Kidney tubule cell (primary cell): Measurements from ENCODE around the gene PKNOX2.

ENCODE experiments used
- DNase-seq: peaks from one replicate; pipeline ENCODE4 v3.0.0-alpha.2; 2018; ENCODE audit warnings: low spot score

PKNOX2 gene

DNA sequence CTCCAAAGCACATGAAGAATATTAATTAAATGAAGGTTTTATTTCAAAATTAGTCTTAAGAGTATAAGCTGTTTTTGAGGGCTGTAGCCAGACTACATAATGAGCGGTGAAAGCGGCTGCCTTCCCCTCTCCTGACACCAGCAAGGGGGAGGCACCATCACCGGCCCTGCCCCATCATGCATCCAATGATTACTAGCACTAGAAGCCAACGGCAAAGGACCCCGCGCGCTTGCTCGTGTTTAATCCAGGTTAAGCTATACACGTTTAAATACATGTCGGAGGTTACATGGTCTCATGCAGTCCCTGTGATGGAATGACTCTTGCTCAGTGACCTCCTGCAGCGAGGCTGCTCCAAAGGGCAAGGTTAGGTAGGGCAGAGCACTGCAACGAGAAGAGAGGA is 281.2 kb downstream of the PKNOX2 start:
- no peak for DNase-seq

DNA sequence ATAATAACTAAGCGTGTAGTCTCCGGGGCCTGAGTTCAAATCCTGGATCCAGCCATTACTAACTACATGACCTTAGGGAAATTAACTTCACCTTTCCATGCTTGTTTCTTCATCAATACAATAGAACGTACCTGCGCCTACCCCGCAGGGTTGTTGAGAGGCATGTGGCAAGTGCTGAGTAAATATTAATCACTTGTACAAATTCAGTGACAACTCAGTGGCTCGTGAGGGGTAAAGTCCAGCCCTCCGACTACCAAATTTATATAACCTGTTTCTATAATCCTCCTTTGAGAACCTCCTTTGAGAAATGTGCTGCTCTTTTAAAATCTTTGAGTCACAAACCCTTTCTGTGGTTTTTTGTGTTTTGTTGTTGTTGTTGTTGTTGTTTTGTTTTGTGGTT is 281.7 kb downstream of the PKNOX2 start:
- DNase-seq: no peak

DNA sequence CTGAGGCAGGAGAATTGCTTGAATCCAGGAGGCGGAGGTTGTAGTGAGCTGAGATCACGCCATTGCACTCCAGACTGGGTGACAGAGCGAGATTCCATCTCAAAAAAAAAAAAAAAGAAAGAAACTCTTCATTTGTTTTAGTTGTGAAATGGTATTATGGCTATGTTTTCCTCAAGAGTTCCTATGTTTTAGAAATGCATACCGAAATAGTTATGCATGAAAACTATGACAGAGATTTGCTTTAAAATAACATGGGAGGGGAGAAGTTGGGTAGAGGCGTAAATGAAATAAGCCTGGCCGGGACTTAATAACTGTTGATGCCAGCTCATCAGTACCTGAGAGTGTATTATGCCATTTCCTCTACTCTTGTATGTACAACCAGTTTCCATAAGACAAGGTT is 283.2 kb downstream of the PKNOX2 start:
- DNase-seq: no peak

DNA sequence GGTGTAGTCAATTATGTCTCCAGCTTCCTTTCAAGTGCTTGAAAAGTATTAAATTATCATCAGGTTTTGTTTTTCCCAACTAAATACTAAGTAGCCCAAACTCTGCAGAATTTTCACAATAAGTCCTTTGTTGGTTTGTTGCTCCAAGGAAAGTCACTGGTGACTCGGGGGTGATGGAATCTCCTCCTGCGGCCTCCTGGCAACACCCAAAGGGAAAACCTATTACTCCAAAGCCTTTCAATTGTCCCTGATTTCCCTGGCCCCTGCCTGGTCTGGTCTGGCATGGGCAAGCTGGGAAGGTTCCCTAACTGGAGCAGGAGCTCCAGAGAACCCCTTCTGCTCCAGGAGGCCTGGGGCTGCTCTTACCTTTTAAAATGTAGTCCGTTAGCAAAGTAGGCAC is 283.6 kb downstream of the PKNOX2 start:
- peak; percentile 81 for DNase-seq

DNA sequence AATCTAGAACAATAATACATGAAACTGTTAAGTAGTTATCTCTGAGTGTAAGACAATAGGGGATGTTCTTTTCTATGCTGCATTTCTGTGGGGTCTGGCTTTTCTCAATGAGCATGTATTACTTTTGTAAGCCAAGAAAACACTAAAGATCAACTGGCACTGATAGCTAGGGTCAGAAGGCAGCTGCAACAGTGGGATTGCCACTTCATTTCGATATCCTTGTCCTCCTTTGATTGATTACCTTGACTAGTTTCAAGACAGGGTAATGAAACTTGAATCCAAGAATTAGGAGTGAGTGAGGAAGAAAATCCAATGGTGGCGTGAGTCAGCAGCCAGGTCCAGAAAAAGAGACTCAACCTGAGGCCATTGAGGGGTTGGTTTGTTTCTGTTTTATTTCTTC is 285.0 kb downstream of the PKNOX2 start:
- no peak for DNase-seq

DNA sequence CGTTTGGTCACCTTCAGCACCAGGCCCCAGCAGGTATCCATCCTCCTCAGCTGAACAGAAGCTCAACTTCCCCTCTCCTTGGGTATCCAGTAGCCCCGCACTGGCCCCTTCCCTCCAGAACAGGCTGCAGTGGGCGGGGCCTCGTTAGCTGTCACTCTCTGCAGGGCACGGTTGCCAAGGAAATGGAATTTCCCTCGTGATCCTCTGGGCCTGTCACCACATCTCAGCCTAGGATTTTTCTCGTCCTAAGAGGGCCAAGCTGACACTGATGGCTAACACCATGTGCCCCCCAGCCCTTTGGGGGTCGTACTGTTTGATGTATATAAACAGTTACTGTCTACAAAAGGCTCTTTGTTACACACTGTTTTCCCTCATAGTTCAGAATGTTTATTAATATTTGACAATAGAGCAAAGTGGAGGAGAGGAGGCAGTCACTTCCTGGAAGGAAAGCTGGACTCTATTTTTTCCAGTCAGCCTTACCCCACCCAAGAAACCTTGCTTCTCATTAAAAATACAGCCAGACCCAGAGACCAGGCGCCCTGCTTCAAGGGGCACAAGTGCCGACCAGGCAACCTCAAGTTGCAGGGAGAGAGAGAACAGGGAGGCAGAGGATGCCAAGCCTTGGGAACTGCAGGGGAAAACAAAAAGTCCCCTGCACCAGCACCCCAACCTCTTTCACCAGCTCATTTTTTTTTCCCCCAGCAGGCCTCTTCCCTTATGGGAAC is 287.0 kb downstream of the PKNOX2 start:
- peak; percentile 59 for DNase-seq

DNA sequence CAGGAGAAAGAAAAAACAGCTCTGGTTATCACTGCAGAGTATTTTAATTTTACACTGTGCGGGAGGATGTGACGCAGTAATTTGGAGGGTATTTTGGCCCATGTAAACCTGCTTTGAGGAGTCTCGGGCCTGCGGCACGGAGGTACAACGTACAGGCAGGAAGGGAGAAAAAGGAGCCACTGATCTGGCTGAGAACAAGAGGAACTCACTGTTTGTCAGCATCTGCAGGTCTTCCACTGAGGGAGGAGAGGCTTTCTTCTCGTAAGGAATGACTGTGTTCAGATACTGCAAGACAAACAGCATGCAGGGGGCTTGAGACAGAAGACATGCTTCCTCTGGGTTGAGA is 287.5 kb downstream of the PKNOX2 start:
- no peak for DNase-seq

DNA sequence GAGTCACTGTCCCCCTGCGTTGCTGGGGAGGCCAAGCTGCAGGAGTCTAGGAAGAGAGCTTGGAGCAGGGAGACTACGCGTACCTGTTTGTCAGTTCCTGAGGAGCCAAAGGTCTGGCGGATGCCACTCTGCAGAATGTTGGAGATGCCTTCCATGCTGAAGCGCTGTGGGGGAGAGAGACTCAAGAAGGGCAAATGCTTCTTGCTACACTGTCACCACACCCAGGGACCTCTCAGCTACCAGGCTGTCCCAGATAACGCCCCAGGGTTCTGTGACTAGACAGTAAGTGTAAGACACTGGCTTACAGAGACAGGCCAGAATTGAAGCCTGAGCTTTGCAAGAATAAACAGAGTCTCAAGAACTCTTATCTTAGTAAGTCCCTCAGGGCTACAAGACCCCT is 289.5 kb downstream of the PKNOX2 start:
- DNase-seq: no peak

DNA sequence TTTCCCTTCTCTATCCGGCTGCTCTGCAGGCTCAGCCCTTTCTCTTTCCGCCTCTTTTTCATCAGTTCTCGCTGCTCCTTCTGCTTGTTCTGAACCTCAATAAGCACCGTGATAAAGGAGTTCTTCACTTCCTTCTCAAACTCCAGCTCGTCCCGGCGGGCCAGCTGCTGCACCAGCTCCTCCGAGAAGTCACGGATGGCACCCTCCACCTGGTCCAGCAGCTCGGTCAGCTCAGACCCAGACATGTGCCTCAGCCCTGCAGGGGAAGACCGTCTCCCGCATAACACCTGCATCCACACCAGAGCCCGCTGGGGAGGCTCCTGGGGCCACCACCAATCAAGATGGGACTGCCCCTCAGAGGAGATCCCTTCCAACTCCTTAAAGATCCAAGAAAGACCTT is 291.3 kb downstream of the PKNOX2 start:
- DNase-seq: no peak

DNA sequence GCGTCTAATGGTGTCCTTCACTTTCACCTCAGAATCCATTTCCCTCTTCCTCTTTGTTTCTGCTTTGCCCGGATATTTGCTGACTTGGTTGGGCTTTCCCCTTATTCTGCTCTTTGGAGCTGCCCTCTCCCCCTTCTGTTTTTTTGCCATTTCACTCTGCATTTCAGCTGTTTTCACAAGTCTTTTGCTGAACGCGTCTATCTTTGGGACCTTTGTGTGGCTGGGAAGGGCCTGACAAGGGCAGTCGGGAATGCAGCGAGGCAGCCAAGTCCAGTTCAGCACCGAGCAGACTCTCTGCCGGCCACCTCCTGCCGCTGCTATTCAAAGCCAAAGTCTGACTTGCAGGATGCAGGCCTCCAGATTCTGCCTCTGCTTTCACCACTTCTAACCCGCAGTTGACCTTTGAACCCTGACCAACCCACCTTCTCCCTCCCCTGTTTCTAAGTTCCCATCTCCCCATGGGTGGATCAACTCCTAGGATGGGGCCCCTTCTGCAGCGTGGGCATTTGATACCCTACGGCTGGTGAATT is 293.3 kb downstream of the PKNOX2 start:
- DNase-seq: peak; percentile 41

DNA sequence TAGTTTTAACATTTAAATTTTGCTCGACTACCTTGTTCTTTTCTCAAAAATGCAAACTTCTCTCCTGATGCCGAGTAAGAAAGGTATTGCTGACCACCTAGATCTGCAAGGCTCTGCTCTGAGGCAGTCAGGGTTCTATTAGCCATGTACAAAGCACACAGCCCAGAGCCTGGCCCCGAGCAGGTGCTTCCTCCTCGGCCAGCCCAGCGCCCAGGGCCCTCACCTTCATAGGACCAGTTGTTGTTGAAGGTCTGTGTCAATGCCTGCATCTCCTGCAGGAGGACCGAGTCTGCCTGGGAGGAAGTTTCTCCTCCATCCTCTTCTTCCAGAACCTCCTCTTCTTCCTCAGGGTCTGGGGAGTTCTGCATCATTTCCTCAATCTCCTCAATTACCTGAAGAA is 295.7 kb downstream of the PKNOX2 start:
- DNase-seq: no peak

DNA sequence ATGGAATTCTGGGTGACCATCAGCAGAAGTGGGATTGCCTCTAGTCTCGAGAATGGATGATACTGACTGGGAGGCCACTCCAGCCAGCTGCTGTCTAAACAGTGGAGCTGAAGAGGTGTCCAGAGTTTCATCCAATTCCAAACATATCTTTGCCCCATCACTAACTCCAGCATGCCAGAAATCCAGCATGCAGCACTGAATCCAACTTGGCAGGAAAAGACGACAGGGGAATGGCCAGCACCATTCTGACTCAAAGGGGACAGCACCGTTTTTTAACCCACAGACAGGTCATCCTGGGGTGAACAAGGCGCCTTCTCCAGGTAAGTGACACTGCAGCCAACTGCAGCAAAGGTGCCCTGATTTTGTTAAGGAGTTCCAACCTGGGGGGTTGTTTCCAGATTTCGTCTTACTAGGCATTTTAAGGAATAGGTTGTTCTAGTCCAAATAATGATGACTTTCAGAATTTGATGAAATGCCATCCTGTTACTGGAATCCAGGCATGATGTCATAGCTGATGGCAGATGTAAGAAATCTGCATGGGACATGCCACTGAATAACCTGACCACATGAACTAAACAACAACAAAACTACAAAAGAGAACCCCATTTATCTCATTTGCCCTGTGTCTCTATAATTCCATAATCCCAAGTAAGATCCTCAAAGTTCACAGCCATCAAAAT is 299.2 kb downstream of the PKNOX2 start:
- DNase-seq: no peak

DNA sequence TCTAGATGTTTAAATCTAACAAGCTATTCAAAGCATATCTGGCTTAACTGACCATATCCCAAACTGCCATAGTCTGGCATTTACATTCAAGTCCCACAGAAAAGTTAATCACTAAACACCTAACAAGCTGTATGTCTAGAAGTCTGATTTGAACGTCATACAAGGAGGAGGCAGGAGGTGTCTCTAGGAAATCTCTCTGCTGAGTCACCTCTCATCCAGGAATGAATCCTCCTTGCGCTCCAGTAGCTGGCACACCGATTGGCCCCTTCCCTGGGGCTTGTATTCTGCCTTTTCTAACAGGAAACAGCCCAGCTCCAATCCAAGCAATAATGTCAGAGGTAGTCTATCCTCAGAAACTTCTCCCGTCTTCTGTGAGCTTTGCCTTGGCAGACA is 299.7 kb downstream of the PKNOX2 start:
- DNase-seq: peak; percentile 74

DNA sequence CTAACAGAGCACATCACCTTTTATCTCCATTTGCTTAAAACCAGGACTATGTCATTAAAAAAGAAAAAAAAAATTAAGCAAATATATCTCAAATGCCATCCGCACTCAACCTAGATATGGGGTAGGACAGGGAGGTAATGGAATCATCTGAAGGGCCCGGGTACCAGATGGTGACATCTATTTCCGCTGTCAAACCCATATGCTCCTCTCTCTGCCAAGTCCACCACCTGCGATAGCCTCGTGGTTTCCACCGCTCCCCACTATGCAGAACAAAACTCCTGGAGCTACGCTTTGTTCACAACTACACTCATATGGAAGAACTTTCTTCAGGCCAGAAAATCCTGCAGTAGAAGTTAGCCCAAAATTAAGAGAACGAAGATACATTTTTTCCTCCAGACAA is 300.1 kb downstream of the PKNOX2 start:
- no peak for DNase-seq

DNA sequence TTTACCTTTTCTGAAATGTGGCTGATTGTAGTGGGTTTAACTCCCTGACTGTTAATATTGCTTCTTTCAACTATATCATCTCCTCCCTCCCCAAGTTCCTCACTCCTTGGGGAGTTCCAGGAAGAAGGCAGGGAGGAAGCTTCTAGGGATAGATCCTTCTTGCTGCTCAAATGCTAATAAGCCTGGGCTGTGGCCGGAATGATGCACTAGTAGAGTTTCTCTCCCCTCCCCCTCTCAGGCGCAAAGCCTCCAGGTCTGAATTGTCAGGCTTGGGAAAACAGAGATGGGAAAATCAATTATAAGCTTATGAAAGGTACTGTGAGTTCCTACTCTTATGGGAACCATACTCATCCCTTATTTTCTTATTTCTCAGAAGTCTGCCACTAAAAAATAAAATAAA is 300.7 kb downstream of the PKNOX2 start:
- no peak for DNase-seq

DNA sequence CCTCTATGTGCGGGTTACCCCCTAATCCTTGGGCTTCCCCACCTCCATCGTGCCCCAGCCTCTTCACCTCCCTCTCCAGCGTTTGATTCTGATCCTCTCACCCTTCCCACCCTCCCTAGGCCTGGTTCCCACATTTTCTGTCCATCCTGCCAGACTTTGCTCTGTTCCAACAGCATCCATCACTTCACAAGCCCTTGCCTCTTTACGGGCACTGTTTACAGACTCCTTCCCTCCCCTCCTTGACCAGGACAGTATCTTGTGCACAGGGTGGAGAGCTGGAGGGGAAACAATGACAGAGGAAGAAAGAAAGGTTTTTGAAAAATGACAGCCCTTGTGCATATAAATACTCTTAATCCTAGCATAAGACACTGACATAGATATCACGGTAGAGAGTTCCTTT is 301.1 kb downstream of the PKNOX2 start:
- no peak for DNase-seq

DNA sequence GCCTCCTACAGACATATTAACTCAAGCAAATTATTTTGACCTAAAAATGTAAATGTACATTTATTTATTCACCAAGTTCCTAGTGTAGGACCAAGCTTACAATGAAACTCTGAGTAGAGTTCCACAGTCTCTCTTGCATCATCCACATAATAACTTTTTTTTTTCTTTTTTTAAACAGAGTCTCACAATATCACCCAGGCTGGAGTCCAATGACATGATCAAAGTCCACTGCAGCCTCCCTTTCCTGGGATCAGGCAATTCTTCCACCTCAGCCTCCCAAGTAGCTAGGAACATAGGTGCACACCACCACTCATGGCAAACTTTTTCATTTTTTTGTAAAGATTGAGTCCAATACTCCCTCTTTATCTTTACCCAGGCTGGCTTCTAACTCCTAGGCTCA is 303.5 kb downstream of the PKNOX2 start:
- DNase-seq: no peak

DNA sequence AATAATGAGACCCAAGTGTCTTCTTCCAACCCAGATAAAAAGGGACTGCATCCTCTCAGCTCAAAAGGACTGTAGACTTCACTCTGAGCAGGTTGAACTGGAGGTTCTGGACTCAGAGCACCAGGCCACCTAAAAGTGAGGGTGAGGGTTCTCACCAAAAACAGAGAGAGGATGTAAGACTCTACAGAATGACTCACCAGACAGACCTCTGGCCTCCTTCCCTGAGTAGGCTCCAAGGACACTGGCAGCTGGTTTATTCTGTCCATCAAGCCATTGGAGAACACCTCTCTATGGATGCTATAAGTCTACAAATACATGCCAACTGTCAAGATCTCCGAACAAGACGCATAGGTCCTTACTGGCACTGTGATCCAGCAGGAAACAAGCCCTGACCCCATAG is 304.3 kb downstream of the PKNOX2 start:
- DNase-seq: no peak

DNA sequence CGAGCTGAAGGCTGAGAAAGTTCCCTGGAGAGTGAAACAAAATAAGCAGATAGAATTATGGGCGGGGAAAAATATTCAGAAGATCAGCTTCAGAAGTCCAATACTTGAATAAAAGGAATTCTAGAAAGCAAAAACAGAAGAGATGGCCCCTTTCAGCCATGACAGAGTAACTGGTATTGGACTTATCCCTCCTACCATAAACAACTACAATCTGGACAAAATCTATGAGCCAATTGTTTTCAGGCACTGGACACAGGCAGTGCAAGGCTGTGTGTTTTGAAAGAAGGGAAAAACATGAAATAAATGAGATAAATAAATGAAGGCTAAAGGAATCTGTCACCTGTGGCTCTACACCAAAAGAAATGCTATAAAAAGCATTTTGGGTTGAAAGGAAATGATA is 305.8 kb downstream of the PKNOX2 start:
- no peak for DNase-seq

DNA sequence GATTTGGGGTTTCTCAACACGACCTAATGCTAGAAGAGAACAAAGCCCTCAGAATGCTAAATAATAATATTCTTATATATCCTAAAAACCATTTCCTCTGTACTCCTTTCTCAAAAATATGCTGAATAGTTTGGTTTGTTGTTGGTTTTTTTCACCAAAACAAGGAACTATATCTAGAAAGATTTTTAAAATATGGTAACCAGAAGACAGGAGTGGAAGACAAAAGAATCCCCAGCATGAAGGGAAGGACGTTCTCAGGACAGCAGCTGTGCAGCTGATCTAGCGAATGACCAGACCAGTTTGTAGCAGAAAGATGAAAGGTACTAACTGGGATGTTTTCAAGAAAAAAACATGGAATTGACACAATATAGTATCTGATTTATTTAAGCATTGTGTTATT is 312.2 kb downstream of the PKNOX2 start:
- DNase-seq: no peak

DNA sequence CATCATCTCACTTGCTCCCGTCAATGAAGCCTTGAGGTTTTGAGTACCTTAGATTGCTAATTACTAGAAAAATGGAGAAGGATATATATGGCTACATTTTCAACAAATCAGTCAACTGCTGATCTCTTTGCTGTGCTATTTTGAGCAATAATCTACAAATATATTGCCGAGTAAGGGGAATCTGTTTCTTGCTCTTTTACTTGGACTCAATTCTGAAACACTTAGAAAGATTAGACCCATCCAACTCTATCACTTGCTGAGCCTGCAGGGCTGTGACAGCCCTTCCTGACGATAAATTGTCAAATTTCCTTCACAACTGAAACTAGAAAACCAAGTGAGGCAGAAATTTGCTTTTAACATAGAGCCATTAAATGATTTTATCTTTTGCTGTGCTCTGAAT is 314.6 kb downstream of the PKNOX2 start:
- no peak for DNase-seq

DNA sequence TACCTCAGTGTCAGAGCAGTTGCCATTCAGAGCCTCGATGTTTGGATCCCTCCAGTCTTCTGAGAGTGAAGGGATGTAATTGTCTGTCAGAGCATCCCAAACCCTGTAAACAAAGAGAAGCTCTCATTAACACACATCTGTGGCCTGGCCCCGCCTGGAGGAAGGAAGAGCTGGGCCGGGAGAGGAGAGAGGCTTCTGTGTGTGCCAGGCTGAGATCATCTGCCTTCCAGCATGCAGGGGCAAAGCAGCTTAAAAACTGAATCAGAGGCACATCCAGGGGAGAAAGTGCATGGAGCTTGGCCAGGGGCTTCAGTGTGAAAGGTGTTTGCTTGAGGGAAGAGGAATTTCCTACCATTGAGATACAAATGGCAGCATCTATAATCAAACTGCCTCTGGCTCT is 317.0 kb downstream of the PKNOX2 start:
- DNase-seq: no peak
